GM21390 (cell line): ENCODE results near the gene RBFOX1.

Source experiments
- ATAC-seq: cut with Tn5 transposase; IDR thresholded peaks from one replicate; pipeline ENCODE4 v1.9.1; 2021; ENCODE audit not compliant: unreplicated experiment

RBFOX1 gene

DNA sequence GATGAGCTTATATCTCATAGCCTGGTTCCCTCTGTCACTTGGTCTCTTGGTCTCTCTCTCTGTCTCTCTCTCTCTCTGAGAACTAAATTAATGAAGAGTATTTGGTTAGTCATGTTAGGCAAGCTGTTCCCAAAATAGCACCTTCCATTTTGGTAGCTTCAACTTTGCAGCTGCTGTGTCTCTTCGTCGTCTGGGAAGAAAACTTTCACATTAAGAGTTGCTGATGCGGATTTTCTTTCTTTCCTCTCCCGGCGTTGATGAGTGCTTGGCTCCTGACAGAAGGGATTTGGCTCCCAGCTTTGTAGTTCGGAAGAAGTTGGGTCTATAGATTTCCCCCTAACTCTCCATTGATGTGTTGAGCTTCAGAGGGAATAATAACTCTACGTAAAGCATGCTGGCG is at the start of gene RBFOX1:
TSS of gene RBFOX1 (plus strand) at position 235 of the 400 bp plus-strand sequence.
- ATAC-seq, result no peak

DNA sequence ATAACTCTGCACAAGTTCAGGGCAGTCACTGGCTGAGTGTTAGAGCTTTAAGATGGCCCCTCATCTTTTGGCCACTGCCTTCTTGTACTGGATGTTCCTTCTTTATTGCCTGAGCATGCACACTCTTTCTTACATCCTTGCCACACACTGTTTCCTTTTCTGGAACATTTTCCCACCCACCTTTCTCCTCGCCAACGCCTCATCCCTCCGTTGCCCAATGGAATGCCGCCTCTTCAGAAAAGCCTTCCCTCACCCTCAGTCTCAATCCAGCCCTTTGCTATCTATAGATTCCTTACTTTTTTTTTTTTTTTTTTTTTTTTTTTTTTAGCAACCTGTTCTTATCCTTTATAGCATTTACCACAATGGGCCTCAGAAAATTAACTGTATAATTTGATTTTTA is 47.9 kb upstream of the RBFOX1 start:
- ATAC-seq, result no peak

DNA sequence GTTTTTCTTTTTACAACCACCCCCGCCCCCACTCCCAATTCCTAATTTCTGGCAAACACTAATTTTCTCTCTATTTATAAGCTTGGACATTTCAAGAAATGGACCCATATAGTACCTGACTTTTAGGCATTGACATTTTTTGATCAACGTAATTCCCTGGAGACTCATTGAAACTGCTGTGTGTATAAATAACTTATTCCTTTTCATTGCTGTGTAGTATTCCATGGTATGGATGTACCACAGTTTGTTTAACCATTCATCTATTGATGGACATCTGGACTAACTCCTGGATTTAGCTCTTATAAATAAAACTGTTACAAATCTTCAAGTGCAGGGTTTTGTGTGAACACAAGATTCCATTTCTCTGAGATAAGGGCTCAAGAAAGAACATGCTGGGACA is 47.1 kb upstream of the RBFOX1 start:
- ATAC-seq, result no peak

DNA sequence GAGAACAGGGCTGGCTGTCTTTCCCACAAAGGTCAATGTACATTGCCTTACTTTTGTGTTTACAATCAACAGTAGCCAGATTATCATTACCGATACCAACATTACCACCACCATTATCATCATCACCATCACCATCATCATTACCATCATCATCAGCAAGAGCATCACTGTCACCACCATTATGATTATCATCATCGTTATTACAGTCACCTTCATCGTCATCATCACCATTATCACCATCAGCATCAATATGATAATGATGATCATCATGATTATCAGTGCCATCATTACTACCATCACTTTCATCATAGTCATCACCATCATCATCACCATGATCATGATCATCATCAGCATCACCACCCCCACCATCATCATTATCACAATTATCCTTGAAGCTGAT is 43.3 kb upstream of the RBFOX1 start:
- no peak for ATAC-seq

DNA sequence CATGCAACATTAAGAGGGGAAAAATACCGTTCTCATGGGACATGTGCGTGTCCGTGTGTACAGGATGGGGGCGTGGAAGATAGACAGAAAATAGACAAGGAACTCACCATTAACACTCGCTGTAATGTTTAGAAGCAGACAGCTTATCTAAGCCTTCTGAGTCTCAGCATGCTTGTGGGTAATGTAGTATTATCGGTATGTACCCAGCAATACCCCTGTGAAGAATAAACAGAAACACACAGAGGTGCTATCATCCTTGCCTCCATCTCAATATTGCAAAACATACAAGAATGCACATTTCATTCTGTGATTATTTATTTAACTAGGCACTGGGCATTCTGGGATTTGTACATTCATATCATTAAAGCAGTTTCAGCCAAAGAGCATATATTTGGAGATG is 42.0 kb upstream of the RBFOX1 start:
- ATAC-seq, result no peak

DNA sequence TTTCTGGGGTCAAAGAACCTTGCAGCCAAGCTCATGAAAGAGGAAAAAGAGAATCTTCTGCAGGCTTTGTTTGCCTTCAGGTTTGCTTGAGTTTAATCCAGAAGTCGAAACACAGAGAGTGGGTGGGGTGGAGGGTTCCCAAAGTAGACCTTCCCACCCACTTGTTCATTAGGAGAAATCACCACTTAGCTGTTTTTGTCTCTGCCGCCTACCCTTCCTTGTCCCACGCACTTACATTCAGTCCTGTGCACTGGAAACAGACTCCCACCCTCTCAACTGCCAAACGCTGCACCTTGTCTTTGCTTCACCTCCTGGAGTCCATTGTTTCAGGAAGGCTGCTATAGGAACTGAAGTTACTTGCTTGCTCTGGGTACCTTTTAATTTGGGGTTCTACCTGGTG is 38.6 kb upstream of the RBFOX1 start:
- no peak for ATAC-seq

DNA sequence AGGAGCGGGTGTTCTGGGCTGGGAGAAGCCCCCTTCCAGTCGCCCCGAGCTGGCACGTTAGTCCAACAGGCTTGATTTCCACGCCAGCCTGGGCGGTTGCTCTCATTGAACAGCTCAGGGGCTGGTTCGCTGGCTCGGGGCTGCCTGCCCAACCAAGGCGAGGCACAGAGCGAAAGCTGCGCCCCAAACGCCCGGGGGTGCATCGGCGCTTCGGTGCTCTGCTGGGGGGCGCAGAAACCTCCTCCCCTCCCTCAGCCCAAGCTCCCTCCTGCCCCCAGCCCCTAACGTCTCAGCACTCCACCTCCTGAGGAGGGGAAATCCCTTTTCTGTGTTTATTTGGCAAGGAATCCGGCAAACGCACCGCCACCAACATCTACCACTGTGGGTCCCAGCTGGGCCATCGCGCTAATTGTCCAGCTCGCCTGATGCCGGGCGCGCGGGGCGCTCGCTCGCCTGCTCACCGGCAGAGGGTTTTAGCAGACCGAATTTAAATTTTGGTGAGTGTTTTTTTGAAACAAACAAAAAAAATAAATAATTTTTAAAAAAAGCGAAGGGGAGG is 29.5 kb upstream of the RBFOX1 start:
- ATAC-seq, result no peak

DNA sequence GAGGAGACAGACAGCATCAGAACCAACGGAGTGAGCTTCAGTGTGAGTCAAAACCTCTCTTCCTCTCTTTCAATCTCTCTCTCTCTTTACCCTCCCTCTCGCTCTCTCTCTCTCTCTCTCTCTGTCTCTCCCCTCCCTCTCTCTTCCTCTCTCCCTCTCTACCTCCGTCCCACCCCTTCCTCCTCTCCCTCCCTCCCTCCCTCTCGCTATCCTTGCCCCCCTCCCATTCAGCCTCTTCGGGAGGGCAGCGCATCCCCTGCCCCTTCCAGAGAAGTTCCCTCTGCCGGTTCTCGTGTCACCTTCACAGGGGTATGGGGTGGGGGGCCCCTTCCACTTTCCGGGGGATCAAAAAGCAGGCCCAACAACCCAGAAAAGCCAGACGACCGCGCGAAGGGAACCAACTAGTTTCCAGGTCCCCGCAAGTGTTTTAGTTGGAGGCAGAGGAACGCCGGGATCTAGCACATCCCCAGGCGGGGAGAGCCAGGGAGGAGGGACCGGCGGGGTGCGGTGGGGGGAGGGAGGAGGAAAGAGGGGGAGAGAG is 28.9 kb upstream of the RBFOX1 start:
- no peak for ATAC-seq

DNA sequence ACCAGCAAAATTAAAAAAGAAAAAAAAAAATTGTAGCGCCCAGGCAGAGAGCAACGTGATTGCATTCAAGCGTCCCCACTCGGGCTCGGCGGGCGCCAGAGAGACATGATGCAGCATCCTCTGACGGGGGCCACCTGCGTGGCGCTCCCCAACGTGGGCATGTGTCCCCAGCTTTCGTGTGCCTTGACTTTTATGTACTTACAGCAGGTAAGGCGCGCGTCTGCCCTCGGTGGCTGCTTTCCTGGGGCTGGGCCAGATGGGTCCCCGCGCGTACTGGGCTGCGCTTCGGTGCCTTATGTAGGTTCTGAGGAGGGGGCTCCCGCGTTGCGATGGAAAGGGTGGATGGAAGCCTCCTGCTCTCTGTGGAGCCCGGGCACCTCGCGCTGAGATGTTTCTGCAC is 28.4 kb upstream of the RBFOX1 start:
- ATAC-seq, result no peak

DNA sequence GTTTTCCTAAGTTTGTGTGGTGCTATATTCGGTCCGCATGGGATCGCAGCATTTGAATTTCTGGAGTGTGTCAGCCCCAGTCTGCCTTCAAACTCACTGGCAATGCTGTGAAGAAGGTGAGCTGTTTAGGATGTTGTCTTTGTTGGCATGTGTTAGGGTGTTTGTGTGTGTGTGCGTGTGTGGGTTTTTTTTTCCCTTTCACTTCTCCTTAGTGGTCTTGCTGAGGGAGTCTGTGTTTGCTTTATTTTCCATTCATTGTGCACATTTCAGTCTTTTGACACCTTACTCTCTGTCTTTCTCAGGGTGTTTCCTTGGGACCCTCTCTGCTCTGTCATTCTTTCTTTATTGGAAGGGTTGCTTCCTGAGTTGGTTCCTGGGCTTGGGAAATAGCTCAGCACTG is 27.7 kb upstream of the RBFOX1 start:
- no peak for ATAC-seq

DNA sequence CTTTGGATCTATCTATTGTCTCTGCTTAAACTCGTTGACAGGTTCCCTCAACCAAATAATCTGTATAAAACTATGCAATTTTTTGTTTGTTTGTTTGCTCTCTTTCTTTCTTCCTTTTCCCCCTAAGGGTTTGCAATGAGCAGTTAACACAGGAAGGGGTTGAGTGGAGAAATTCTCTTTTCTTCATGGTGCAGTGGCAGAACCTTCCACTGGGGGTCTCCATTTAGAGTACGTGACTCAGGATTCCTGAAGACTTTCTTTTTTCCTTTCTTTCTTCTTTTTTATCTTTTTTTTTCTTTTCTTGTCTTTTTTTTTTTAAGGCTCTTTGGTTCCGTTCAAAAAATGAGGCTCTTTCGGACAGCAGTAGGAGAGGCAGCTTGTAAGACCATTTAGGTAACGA is 19.5 kb upstream of the RBFOX1 start:
- no peak for ATAC-seq

DNA sequence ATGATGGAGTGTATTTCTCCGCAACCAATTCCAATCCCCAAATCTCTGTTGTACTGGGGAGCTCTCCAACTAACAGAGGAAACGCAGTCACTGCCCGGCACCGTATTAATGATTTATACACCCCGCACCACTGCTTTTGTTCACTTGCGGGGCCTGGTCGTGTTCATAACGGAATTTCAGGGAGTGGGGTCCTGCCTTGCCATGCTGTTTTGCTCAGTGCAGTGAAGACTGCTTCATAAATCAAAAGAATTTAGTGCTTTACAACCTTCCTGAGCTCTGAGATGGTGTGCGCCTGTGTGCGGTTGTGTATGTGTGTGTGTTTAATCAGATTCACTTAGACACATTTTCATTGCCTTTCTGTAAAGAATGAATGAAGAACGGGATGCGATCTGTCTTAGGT is 18.5 kb upstream of the RBFOX1 start:
- ATAC-seq, result no peak

DNA sequence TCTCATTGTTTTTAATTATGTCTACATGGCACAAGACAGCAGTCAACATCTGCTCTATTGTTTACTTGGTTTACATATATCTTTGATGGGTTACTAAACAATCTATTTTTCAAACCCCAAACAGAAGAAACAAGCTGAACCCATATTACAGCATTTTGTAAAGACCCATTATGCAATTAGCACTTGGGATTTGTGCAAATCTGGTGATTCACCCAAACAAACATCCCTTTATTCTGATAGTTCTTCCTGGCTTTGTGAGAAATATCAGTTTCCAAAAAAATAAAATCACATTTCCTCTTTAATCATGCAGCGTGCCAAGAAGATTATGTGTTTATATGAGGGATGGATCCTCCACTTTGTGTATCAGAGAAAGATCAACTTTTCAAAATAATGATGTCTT is 16.8 kb upstream of the RBFOX1 start:
- no peak for ATAC-seq

DNA sequence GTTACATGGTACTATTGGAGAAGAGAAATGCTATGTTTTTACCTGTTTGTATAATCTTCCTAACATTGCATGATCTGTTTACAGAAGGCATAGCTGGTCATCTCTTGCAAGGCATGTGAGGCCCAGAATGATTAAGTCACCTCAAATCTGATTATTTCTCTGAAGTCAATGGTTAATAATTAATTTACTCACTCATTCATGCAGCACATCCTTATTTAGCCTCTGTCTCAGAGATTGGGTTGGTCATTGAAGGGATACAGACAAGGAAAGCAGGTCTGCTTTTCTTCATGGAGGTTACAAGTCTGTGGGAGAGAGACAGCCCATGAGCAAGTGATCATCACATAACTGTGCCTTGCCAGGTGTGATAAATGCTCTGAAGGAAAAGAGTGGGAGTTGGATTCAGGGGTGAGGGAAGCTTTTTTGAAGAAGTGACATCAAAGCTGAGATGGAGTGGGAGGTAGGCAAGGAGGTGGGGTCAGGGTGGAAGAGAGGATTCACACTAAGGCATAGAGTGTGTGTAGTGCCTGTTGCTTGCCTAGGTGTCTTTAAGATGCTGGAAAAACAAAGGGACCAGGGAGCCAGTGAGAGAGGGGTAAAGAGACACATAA is 16.3 kb upstream of the RBFOX1 start:
- ATAC-seq, result no peak

DNA sequence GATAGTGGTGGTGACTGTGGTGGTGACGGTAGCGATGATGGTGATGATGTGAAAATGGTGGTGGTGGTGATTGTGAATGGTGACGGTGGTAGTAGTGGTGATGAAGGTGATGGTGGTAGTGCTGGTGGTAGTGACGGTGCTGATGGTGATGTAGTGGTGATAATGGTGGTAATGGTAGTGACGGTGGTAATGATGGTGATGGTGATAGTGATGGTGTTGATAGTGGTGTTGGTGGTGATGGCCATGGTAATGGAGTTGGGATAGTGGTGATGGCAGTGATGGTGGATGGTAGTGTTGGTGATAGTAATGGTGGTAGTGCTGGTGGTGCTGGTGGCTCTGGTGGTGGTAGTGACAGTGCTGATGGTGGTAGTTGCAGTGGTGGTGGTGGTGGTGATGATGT is 14.7 kb upstream of the RBFOX1 start:
- ATAC-seq, result no peak

DNA sequence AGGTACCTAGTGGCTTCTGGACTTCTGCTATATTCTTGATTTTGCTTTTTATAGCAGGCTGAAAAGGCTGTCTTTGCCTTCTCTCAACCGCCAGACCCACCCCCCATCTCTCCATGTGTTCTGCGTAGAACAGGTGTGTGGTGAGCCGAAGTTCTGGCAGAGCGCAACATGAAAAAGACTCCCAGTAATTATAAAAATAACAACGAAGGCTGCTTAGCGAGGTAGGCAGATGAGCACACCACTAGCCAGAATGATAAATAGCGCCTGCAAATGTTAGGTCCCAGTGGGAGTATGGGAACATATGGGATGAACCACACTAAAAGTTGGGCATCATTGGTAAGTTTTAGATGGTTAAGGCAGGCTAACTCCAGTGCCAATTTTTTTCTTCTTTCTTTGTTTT is 14.0 kb upstream of the RBFOX1 start:
- ATAC-seq, result no peak

DNA sequence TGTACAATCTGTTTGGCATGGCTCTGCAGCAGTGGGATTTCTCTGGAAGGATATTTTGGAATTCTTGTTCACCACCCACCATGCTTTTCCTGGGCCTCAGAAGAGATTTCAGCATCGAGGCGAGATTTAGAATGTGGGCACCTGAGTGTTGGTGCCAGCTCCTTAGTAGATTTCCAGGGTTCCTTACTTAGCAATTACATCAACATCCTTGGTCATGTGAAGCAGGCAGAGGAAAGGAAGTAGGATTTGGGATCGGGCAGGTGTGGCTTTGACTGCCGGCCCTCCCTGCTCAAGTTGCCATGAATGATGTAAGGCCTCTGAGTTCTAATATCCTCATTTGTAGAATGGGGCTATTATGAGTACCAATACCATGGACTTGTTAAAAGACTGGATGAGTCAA is 13.1 kb upstream of the RBFOX1 start:
- ATAC-seq, result no peak

DNA sequence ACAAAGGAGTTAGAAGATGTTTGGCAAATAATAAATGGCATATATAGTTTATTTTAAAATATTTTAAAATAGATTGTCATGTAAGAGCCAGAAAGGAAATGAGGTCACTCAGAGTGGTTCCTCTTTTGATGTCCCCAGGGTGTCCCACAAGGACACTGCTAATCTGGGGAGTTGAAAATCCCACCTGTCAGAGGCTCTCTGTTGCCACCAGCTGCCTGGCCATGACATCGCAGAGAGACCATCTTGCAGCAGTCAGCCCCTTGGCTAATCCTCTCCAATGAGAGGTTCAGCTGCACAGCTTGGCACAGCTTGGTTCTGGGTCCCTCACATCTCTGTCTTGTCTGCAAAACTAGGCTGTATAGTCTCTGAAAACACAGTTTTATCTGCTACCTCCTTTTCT is 11.0 kb upstream of the RBFOX1 start:
- ATAC-seq, result no peak

DNA sequence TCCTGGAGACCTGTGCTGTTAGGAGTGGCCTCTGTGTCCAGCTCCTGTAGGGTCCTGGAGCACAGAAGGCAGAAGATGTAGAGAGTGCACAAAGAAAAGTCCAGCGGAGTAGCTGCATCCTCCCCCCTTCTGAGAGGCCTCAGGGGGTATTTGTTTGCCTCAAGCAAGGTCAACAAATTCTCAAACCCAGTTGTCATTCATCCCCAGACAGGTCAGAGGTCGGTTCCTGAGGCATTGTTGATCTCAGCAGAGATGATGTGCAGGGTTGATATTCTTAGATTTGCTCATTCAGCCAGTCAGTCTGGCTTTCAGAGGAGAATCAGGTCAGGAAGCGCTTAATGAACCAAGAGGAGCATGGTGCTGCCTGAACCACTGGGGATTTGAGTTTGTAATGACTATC is 8.3 kb upstream of the RBFOX1 start:
- no peak for ATAC-seq

DNA sequence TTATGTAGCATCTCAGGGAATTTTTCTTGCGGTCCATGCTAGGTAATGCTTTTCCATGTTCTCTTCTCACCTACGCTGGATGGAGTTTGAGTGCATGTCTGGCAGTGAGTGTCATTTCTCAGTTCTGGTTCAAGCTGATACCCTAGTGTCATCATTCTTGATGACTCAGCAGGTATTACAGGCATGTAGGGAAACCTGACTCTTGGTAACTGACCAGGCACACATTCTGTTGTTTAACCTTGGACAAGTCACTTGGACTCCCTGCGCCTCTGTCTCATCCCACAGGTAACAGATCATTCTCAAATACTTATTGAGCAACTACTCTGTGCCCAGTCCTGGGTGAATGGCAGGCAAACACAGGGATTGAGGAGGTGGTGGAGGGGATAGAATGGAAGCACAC is 6.8 kb upstream of the RBFOX1 start:
- ATAC-seq, result no peak

DNA sequence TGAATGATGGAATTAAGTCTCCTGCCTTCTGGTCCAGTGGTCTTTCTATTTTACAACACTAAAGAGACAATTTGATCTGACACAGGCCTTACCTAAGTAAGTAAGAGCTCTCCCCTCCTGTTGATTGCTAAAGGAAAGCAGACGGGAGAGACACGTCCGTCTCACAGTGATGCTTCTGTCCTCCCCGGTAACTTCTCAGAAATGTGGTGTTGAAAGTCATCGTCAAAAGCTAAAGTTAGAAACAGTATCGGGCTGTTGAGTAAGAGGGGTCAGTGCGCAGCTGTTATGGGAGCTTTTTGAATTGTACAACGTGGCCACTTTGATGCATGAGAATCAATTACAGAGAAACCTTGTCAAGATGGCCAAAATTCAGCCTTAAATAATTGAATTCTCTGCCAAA is 1.9 kb upstream of the RBFOX1 start:
- ATAC-seq, result no peak

DNA sequence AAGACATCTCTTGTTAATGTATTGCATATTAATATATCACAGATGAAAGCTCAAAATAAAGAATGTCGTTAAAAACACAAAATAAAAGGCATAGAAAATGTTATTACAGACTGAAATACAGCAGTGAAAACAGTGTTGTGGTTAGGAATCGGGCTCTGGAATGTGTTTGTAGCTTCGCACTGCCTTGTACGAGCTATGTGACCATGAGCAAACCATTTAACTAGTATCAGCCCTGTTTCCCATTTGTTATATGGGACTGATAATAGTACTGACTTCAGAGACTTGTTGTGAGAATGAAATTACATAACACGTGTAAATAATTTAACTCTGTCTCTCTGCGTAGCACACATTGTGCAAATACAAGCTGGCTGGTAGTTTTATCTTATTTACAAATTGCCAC is 648 bp upstream of the RBFOX1 start:
- no peak for ATAC-seq

DNA sequence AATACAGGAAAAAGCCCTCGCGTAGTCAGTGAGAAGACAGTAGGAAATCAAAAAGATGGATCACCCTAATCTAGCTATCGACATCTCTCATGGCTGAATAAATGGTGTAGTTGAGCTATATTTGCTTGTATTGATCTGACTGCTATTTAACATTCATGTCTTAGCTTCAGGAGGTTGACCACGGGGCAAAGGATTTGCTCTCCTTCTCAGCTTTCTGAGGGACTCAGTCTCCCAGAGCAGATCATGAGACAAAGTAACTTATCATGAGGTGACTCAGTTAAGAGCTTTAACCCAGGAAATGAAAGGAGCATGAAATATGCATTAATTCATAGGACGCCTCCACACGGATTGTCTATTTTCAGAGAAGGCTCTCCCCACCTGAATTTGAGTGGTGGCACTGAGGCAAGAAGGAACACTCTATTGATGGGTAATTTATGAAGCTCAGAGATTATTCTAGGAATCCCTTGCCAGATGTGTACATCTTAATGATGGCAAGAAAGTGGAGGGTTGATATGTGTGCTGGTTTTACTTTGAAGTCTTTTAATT is 608 bp downstream of the RBFOX1 start:
- ATAC-seq, result no peak
